ENCODE data around the gene HAND1.

HAND1 gene

DNA sequence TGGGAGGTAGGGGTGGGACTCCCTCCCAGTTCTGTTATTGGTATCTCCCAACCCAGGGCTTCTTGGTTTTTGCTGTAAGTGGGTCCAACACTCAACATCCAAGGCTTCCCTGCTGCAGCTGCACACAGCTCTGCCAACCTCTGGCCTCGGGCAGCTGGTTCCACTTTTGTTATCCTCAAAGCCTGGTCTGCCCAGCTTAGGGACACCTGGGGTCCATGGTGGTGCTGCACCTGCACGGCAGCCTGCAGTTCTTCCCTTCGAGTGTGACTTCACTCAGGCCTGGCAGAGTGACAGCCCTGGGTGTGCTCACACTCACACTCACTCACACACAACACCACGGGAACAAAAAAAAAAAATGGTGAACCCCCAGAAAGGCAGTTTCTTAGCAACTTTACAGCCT lies 47.6 kb downstream of the HAND1 start:
- ChIA-PET CTCF (interaction anchor here (2.9 kb wide), 1 partner anchor 8 kb away, joined by 8 read pairs; no protein-coding TSS in a partner anchor), POLR2A (interaction anchor here (0.7 kb wide), 1 partner anchor 16 kb away, joined by 3 read pairs; no protein-coding TSS in a partner anchor)
- TF ChIP-seq ELF4 (IDR thresholded peaks at IDR 0.05) (no peak), SUZ12 (IDR thresholded peaks at IDR 0.05) (no peak), TARDBP (IDR thresholded peaks at IDR 0.05) (no peak), ZNF384 (IDR thresholded peaks at IDR 0.05) (no peak), LEF1 (IDR thresholded peaks at IDR 0.05; ENCODE audit: borderline replicate concordance) (no peak), ARNT (IDR thresholded peaks at IDR 0.05) (no peak), L3MBTL2 (conservative IDR thresholded peaks at IDR 0.05) (no peak), FOXM1 (IDR thresholded peaks at IDR 0.05; ENCODE audit: borderline replicate concordance) (no peak), FOXK2 (IDR thresholded peaks at IDR 0.05) (no peak), BHLHE40 (IDR thresholded peaks at IDR 0.05; ENCODE audit: borderline replicate concordance) (no peak), HDGF (IDR thresholded peaks at IDR 0.05; ENCODE audit: borderline replicate concordance) (no peak), NFRKB (IDR thresholded peaks at IDR 0.05) (no peak), CTBP1 (IDR thresholded peaks at IDR 0.05; ENCODE audit: borderline replicate concordance) (no peak), SP1 (IDR thresholded peaks at IDR 0.05) (no peak), FOXA1 (IDR thresholded peaks at IDR 0.05) (no peak)
- TF ChIP-seq, protein P1, sequence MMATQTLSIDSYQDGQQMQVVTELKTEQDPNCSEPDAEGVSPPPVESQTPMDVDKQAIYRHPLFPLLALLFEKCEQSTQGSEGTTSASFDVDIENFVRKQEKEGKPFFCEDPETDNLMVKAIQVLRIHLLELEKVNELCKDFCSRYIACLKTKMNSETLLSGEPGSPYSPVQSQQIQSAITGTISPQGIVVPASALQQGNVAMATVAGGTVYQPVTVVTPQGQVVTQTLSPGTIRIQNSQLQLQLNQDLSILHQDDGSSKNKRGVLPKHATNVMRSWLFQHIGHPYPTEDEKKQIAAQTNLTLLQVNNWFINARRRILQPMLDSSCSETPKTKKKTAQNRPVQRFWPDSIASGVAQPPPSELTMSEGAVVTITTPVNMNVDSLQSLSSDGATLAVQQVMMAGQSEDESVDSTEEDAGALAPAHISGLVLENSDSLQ (IDR thresholded peaks at IDR 0.05) = no peak
- no peak for DNase-seq (ENCODE audit: extremely low spot score)

DNA sequence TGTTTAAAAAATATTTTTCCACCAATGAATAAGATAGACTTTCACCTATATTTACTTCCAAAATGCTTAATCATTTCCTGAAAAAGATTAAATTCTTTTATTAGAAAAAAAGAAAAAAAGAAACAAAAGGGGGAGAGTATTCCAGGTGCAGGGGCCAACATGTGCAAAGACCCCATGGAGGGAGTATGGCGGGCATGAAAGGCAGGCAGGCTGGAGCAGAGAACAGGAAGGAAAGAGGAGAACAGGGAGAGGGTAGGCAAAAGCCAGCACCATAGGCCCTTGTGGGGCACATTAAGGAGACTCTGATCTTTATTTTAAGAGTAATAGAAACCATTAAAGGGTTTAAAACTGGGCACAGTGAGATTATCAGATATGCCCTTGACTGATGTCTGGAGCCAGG lies 48.7 kb downstream of the HAND1 start:
- no peak for TF ChIP-seq L3MBTL2 (conservative IDR thresholded peaks at IDR 0.05)
- no peak for TF ChIP-seq BHLHE40 (IDR thresholded peaks at IDR 0.05; ENCODE audit: borderline replicate concordance)
- no peak for TF ChIP-seq CTBP1 (IDR thresholded peaks at IDR 0.05; ENCODE audit: borderline replicate concordance)
- no peak for TF ChIP-seq SP1 (IDR thresholded peaks at IDR 0.05)
- no peak for TF ChIP-seq ARNT (IDR thresholded peaks at IDR 0.05)
- TF ChIP-seq ZNF384 (IDR thresholded peaks at IDR 0.05) = no peak
- no peak for TF ChIP-seq TARDBP (IDR thresholded peaks at IDR 0.05)
- no peak for TF ChIP-seq ELF4 (IDR thresholded peaks at IDR 0.05)
- no peak for TF ChIP-seq FOXM1 (IDR thresholded peaks at IDR 0.05; ENCODE audit: borderline replicate concordance)
- TF ChIP-seq HDGF (IDR thresholded peaks at IDR 0.05; ENCODE audit: borderline replicate concordance) = no peak
- no peak for TF ChIP-seq NFRKB (IDR thresholded peaks at IDR 0.05)
- ChIA-PET POLR2A (no interaction called here), CTCF (interaction anchor here (2.9 kb wide), 1 partner anchor 7 kb away, joined by 8 read pairs; no protein-coding TSS in a partner anchor)
- no peak for DNase-seq (ENCODE audit: extremely low spot score)

GRCh38 chr5:154428208-154428607 lies 49.8 kb downstream of the HAND1 start:
- no peak for TF ChIP-seq FOXM1 (IDR thresholded peaks at IDR 0.05; ENCODE audit: borderline replicate concordance)
- TF ChIP-seq NFRKB (IDR thresholded peaks at IDR 0.05) = no peak
- no peak for TF ChIP-seq HDGF (IDR thresholded peaks at IDR 0.05; ENCODE audit: borderline replicate concordance)
- TF ChIP-seq FOXK2 (IDR thresholded peaks at IDR 0.05) = no peak
- no peak for TF ChIP-seq ARNT (IDR thresholded peaks at IDR 0.05)
- no peak for TF ChIP-seq ZNF384 (IDR thresholded peaks at IDR 0.05)
- TF ChIP-seq ELF4 (IDR thresholded peaks at IDR 0.05) = no peak
- TF ChIP-seq FOXA1 (IDR thresholded peaks at IDR 0.05) = no peak
- TF ChIP-seq, protein P1 (IDR thresholded peaks at IDR 0.05) = no peak
- no peak for TF ChIP-seq CTBP1 (IDR thresholded peaks at IDR 0.05; ENCODE audit: borderline replicate concordance)
- TF ChIP-seq BHLHE40 (IDR thresholded peaks at IDR 0.05; ENCODE audit: borderline replicate concordance) = no peak
- no peak for TF ChIP-seq L3MBTL2 (conservative IDR thresholded peaks at IDR 0.05)
- no peak for TF ChIP-seq TARDBP (IDR thresholded peaks at IDR 0.05)
- no peak for TF ChIP-seq SP1 (IDR thresholded peaks at IDR 0.05)
- TF ChIP-seq SUZ12 (IDR thresholded peaks at IDR 0.05) = no peak
- TF ChIP-seq LEF1 (IDR thresholded peaks at IDR 0.05; ENCODE audit: borderline replicate concordance) = no peak
- CTCF ChIA-PET = no interaction called here
- DNase-seq (ENCODE audit: extremely low spot score) = no peak
- POLR2A ChIA-PET = no interaction called here

Data from HEK293T (cell line).